ENCODE measurements around the gene TRAPPC3L.

Gene TRAPPC3L

GRCh38 chr6:116545651-116546050 lies at the start of gene TRAPPC3L:
Gene TRAPPC3L (minus strand): TSS chr6:116545684. CDS start chr6:116545514, 170 bp downstream.
- no peak for DNase-seq (ENCODE audit: low spot score)

GRCh38 chr6:116595247-116595646 lies 49.8 kb upstream of the TRAPPC3L start:
- no peak for DNase-seq (ENCODE audit: low spot score)

- no peak for DNase-seq (ENCODE audit: low spot score)
These were observed 41.3 kb upstream of the TRAPPC3L start for GRCh38 chr6:116586738-116587137.

GRCh38 chr6:116586276-116586675 lies 40.8 kb upstream of the TRAPPC3L start:
- DNase-seq (ENCODE audit: low spot score), result no peak

- no peak for DNase-seq (ENCODE audit: low spot score)
These were observed 34.7 kb upstream of the TRAPPC3L start for GRCh38 chr6:116580198-116580597.

- DNase-seq (ENCODE audit: low spot score), result no peak
These were observed 33.7 kb upstream of the TRAPPC3L start for GRCh38 chr6:116579143-116579542.

GRCh38 chr6:116578335-116578734 lies 32.9 kb upstream of the TRAPPC3L start:
- DNase-seq (ENCODE audit: low spot score), result no peak

- no peak for DNase-seq (ENCODE audit: low spot score)
These were observed 32.0 kb upstream of the TRAPPC3L start for GRCh38 chr6:116577486-116577885.

GRCh38 chr6:116575227-116575626 lies 29.7 kb upstream of the TRAPPC3L start:
- DNase-seq (ENCODE audit: low spot score), result no peak

- peak; percentile 34 for DNase-seq (ENCODE audit: low spot score)
These were observed 26.7 kb upstream of the TRAPPC3L start for GRCh38 chr6:116572162-116572561.

GRCh38 chr6:116571683-116572000 lies 26.2 kb upstream of the TRAPPC3L start:
- no peak for DNase-seq (ENCODE audit: low spot score)

- peak; percentile 87 for DNase-seq (ENCODE audit: low spot score)
These were observed 25.6 kb upstream of the TRAPPC3L start, which contains the start of gene RWDD1 for GRCh38 chr6:116570856-116571682. Gene RWDD1 (plus strand): TSS chr6:116571504. CDS start chr6:116571583, 79 bp downstream.

GRCh38 chr6:116568821-116569755 lies 23.6 kb upstream of the TRAPPC3L start:
- DNase-seq (ENCODE audit: low spot score), result no peak

- no peak for DNase-seq (ENCODE audit: low spot score)
These were observed 22.6 kb upstream of the TRAPPC3L start for GRCh38 chr6:116568111-116568510.

GRCh38 chr6:116564921-116565872 lies 19.7 kb upstream of the TRAPPC3L start:
- DNase-seq (ENCODE audit: low spot score), result no peak

GRCh38 chr6:116564311-116564710 lies 18.8 kb upstream of the TRAPPC3L start:
- no peak for DNase-seq (ENCODE audit: low spot score)

- DNase-seq (ENCODE audit: low spot score), result no peak
These were observed 18.3 kb upstream of the TRAPPC3L start for GRCh38 chr6:116563830-116564229.

GRCh38 chr6:116562614-116563013 lies 17.1 kb upstream of the TRAPPC3L start:
- no peak for DNase-seq (ENCODE audit: low spot score)

GRCh38 chr6:116562019-116562403 lies 16.5 kb upstream of the TRAPPC3L start:
- no peak for DNase-seq (ENCODE audit: low spot score)

- peak; percentile 52 for DNase-seq (ENCODE audit: low spot score)
These were observed 16.0 kb upstream of the TRAPPC3L start for GRCh38 chr6:116561377-116562018.

GRCh38 chr6:116560130-116560529 lies 14.6 kb upstream of the TRAPPC3L start:
- no peak for DNase-seq (ENCODE audit: low spot score)
